H1 (cell line): ENCODE measurements around the gene SVIP. TPM values are rescaled to one million over a fixed set of nuclear protein-coding genes. Genes with fewer than 3 reads are reported as not detected.

Source experiments
- ASH2L ChIP-seq: fragments of 200-600, 300-600 bp; sonication (generic); IDR thresholded peaks from one replicate; pipeline ENCODE4 v1.7.1; 2017; ENCODE audit warnings: low read length
- ATF2 ChIP-seq: IDR thresholded peaks from 2 replicates; pipeline ENCODE4 v1.6.1; 2012; ENCODE audit warnings: low read length, inconsistent platforms
- BACH1 ChIP-seq: IDR thresholded peaks from 2 replicates; pipeline ENCODE4 v1.6.1; 2012; ENCODE audit warnings: low read length, improper control_type of control experiment
- CBX8 ChIP-seq: fragments of 300-800, 300-1000 bp; sonication (generic); IDR thresholded peaks from 2 replicates; pipeline ENCODE4 v1.7.1; 2016; ENCODE audit warnings: low read depth, low read length, borderline replicate concordance
- CHD2 ChIP-seq: IDR thresholded peaks from 2 replicates; pipeline ENCODE4 v1.6.1; 2012; ENCODE audit warnings: low read length, improper control_type of control experiment
- CTBP2 ChIP-seq: IDR thresholded peaks from 2 replicates; pipeline ENCODE4 v1.7.0; 2011; ENCODE audit warnings: borderline replicate concordance, mild to moderate bottlenecking, moderate library complexity, mixed read lengths, low read length; ENCODE audit not compliant: insufficient read depth, insufficient read length
- EGR1 ChIP-seq: IDR thresholded peaks from 2 replicates; pipeline ENCODE4 v1.6.1; 2011; ENCODE audit warnings: low read depth, low read length, borderline replicate concordance
- EZH2 ChIP-seq: fragments of 200-600 bp; sonication (generic); IDR thresholded peaks from 2 replicates; pipeline ENCODE4 v1.7.1; 2012; ENCODE audit warnings: low read depth, mild to moderate bottlenecking, moderate library complexity, low read length, inconsistent platforms; ENCODE audit not compliant: severe bottlenecking
- JUN ChIP-seq: IDR thresholded peaks from 2 replicates; pipeline ENCODE4 v1.6.1; 2011; ENCODE audit warnings: low read depth, mild to moderate bottlenecking, improper control_type of control experiment, low read length
- JUND ChIP-seq: IDR thresholded peaks from 2 replicates; pipeline ENCODE4 v1.6.1; 2011; ENCODE audit warnings: mild to moderate bottlenecking, improper control_type of control experiment, low read length
- KDM4A ChIP-seq: IDR thresholded peaks from one replicate; pipeline ENCODE4 v1.7.1; 2012; ENCODE audit warnings: low read depth, mild to moderate bottlenecking, moderate library complexity, low read length, inconsistent platforms; ENCODE audit not compliant: severe bottlenecking
- NANOG ChIP-seq: IDR thresholded peaks from 2 replicates; pipeline ENCODE4 v1.6.1; 2011; ENCODE audit warnings: low read length, low read depth, mild to moderate bottlenecking, inconsistent platforms; ENCODE audit not compliant: insufficient read depth, poor library complexity, severe bottlenecking
- NRF1 ChIP-seq: IDR thresholded peaks from 2 replicates; pipeline ENCODE4 v1.6.1; 2011; ENCODE audit warnings: mild to moderate bottlenecking, low read depth, low read length, improper control_type of control experiment
- POLR2A ChIP-seq, 2 experiments: IDR thresholded peaks; 1 replicate in 1 of 2; 2 replicates in 1 of 2; pipeline ENCODE4 v1.6.1; 2011; ENCODE audit warnings: low read depth in 2 of 2, low read length in 2 of 2, mild to moderate bottlenecking in 2 of 2; ENCODE audit errors: control extremely low read depth in 1 of 2
- POU5F1 ChIP-seq: IDR thresholded peaks from 2 replicates; pipeline ENCODE4 v1.6.1; 2011; ENCODE audit warnings: low read depth, mild to moderate bottlenecking, low read length, moderate library complexity
- RBBP5 ChIP-seq: IDR thresholded peaks from 2 replicates; pipeline ENCODE4 v1.7.1; 2012; ENCODE audit warnings: low read depth, mild to moderate bottlenecking, inconsistent platforms, low read length, moderate library complexity, borderline replicate concordance
- RFX5 ChIP-seq: IDR thresholded peaks from 2 replicates; pipeline ENCODE4 v1.6.1; 2011; ENCODE audit warnings: low read depth, low read length, improper control_type of control experiment, borderline replicate concordance
- SUZ12 ChIP-seq: fragments of 200-600 bp; sonication (generic); IDR thresholded peaks from 2 replicates; pipeline ENCODE4 v1.6.1; 2012; ENCODE audit warnings: mild to moderate bottlenecking, inconsistent platforms, low read length, moderate library complexity, mixed read lengths
- TCF12 ChIP-seq: IDR thresholded peaks from 2 replicates; pipeline ENCODE4 v1.6.1; 2011; ENCODE audit warnings: low read depth, mild to moderate bottlenecking, low read length
- YY1 ChIP-seq: IDR thresholded peaks from 2 replicates; pipeline ENCODE4 v1.6.1; 2011; ENCODE audit warnings: low read depth, mild to moderate bottlenecking, low read length
- ZNF274 ChIP-seq: IDR thresholded peaks from 2 replicates; pipeline ENCODE4 v1.7.0; 2012; ENCODE audit warnings: low read length, borderline replicate concordance; ENCODE audit errors: extremely low read depth
- polyA plus RNA-seq, 7 experiments: library from polyadenylated mRNA; depleted of rRNA in 3 of 7; stranded (reverse) in 5 of 7; unstranded in 2 of 7; fragments of >200 nt in 5 of 7; fragments of 200-250 nt in 2 of 7; gene quantifications; 1 replicate in 5 of 7; 2 replicates in 1 of 7; 4 replicates in 1 of 7; pipeline versions ENCODE4 v1.2.1 to v1.2.3, GENCODE V29; 2011 to 2013; ENCODE audit warnings: missing spikeins in 2 of 7, mixed read lengths in 2 of 7
- total RNA-seq: library from RNA; stranded (reverse); fragmentation: NEBNext Ultra II Directional; extraction: Animal tissue kit (Norgen Biotek cat#: 25700); gene quantifications from 2 replicates; pipeline ENCODE4 v1.2.1, GENCODE V29; 2021
- TF ChIP-seq, protein P1 (sequence below): IDR thresholded peaks from 2 replicates; pipeline ENCODE4 v1.6.1; 2011; ENCODE audit warnings: low read depth, mild to moderate bottlenecking, low read length; ENCODE audit not compliant: insufficient read depth

The SVIP gene
- total and polyA plus RNA-seq, 2 of the 8 experiments (the other 6 are each of a cell fraction or from before 2014, with no cell fraction given) = 1.2 to 11.4 TPM

DNA sequence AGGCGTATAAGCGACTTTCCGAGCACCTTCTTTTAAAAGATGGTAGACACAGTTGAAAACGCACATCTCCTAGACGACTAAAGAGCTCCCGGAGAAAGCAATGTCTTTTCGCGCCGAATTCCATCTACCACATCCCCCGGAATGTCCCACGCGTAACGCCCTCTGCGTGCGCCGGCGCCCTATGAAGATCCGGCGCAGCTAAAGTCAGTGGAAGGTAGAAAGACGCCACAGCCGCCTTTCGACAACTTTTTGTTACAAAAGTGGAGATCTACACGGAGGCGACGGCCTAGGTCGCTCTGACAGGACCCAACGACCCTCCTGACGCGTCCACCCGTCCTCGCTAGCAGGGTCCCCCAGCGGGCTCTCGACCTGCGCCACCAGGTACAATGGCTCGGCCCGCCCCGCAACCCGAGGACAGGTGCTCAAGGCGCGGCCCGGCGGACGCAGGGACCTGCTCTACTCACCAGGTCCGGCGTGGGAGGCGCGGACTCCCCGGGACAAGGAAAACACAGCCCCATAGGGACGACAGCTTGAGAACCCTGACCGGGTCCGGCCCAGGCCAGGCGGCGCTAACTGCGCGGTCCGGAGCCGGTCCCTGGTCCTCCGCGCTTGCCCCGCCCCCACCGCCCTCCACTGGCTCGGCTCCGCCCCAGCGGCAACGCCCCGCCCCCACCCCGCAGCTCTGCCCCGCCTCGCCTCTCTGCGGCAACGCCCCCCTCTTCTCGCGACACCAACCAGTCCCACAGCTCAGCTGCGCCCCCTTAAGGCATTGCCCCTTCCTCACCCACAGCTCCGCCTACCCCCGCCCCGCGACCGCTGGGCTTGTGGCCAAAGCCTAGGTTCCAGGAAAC lies at the start of gene SVIP (continued):
- TF ChIP-seq ATF2 (no peak), BACH1 (no peak; the same call in 1 of the 2 replicates), POLR2A (IDR thresholded peaks at IDR 0.05; ENCODE audit: control extremely low read depth in 1 of 2, low read depth in 2 of 2, low read length in 2 of 2) (peak in 1 of 2 experiments; percentile 67; a peak in 2 of 3 replicates), ASH2L (peak; percentile 75), KDM4A (peak; percentile 89), EZH2 (no peak), CTBP2 (peak; percentile 54), RFX5 (no peak), SUZ12 (no peak), POU5F1 (no peak), EGR1 (no peak), CHD2 (peak; percentile 95), CBX8 (no peak), RBBP5 (no peak; the same call in 1 of the 2 replicates), NRF1 (no peak), JUND (no peak), TCF12 (no peak), NANOG (no peak), YY1 (0 out of 2 replicates have a peak, but pooled peaks have one; percentile 24), ZNF274 (no peak), JUN (no peak)
- TF ChIP-seq, protein P1, sequence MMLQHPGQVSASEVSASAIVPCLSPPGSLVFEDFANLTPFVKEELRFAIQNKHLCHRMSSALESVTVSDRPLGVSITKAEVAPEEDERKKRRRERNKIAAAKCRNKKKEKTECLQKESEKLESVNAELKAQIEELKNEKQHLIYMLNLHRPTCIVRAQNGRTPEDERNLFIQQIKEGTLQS = no peak
